ENCODE measurements around the gene COG7.

The COG7 gene

GRCh38 chr16:23432176-23433128 lies 20.5 kb downstream of the COG7 start:
- Histone ChIP-seq H3K27me3 (no peaks in the 10 kb centered on the region), H3K4me1 (peaks cover 0 to 7% (median 0%) of the 10 kb centered on the region in 10 experiments; a peak in 4 of 20 replicates), H3K4me2 (no peak overlapping the region), H4K20me1 (peaks cover 0 to 18% (median 9%) of the 10 kb centered on the region in 11 experiments; a peak in 15 of 22 replicates), H3K9me3 (replicated peaks in 1 of 11) (no peaks in the 10 kb centered on the region), H3K36me3 (peaks cover 53 to 88% (median 80%) of the 10 kb centered on the region in 11 experiments), H3K27ac (no peak overlapping the region), H3K9ac (no peak overlapping the region; a peak in 1 of 22 replicates), H3K4me3 (no peak overlapping the region)
- TF ChIP-seq Cebpa-rat (IDR thresholded peaks at IDR 0.05), result no peak

- H3K9ac ChIP-seq, result no peak overlapping the region
- no peaks in the 10 kb centered on the region for H3K27me3 ChIP-seq
- TF ChIP-seq Cebpa-rat (IDR thresholded peaks at IDR 0.05), result no peak
- H3K27ac ChIP-seq, result no peak overlapping the region
- H4K20me1 ChIP-seq, result peaks cover 0 to 5% (median 0%) of the 10 kb centered on the region in 11 experiments; a peak in 1 of 22 replicates
- no peaks in the 10 kb centered on the region for H3K9me3 ChIP-seq (replicated peaks in 1 of 11)
- H3K4me3 ChIP-seq, result no peak overlapping the region
- peaks cover 75 to 99% (median 89%) of the 10 kb centered on the region in 11 experiments for H3K36me3 ChIP-seq
- no peak overlapping the region for H3K4me2 ChIP-seq
- H3K4me1 ChIP-seq, result no peaks in the 10 kb centered on the region
Observed at GRCh38 chr16:23428351-23428750, 24.6 kb downstream of the COG7 start.

GRCh38 chr16:23424292-23424958 lies 28.6 kb downstream of the COG7 start:
- TF ChIP-seq Cebpa-rat (IDR thresholded peaks at IDR 0.05), result no peak
- Histone ChIP-seq H3K27ac (no peak overlapping the region), H3K36me3 (peaks cover 48 to 91% (median 61%) of the 10 kb centered on the region in 11 experiments), H4K20me1 (0 out of 22 replicates have a peak, but pooled peaks cover 0 to 5% (median 0%) of the 10 kb centered on the region in 11 experiments), H3K4me2 (no peak overlapping the region), H3K4me1 (no peaks in the 10 kb centered on the region), H3K9me3 (replicated peaks in 1 of 11) (no peaks in the 10 kb centered on the region), H3K9ac (no peak overlapping the region), H3K4me3 (no peak overlapping the region), H3K27me3 (no peaks in the 10 kb centered on the region)

DNA sequence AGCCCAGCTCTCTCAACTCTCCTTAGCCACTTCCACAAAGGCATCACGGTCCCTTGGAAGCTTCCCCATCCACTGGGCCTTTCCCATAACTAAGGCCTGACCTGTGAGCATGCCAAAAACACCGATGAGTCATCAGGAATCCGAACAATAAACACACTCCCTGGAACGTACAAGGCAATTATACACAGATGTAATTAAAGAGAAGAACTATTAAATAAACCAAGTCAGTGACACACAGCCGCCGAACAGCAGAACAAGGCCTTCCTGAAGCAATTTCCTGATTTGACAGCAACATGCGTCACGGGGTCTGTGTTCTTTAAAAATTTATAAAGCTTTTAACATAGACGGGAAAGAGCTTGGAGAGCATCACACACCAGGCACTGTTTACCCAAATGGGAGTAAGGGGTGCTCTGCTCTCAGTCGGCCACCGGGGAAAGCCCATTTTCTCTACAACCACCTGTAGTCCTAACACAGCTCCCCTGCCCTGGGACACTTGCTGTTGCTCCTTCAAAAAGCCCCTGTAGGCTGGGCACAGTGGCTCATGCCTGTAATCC lies 29.4 kb downstream of the COG7 start:
- H3K9ac ChIP-seq, result no peak overlapping the region
- peaks cover 45 to 91% (median 58%) of the 10 kb centered on the region in 11 experiments for H3K36me3 ChIP-seq
- H3K27ac ChIP-seq, result no peak overlapping the region
- no peak overlapping the region for H3K4me2 ChIP-seq
- no peaks in the 10 kb centered on the region for H3K27me3 ChIP-seq
- 0 out of 22 replicates have a peak, but pooled peaks cover 0 to 5% (median 0%) of the 10 kb centered on the region in 11 experiments for H4K20me1 ChIP-seq
- TF ChIP-seq Cebpa-rat (IDR thresholded peaks at IDR 0.05), result no peak
- H3K4me1 ChIP-seq, result no peaks in the 10 kb centered on the region
- no peaks in the 10 kb centered on the region for H3K9me3 ChIP-seq (replicated peaks in 1 of 11)
- H3K4me3 ChIP-seq, result no peak overlapping the region

- Histone ChIP-seq H3K36me3 (peaks cover 62 to 92% (median 69%) of the 10 kb centered on the region in 11 experiments), H3K4me2 (no peak overlapping the region), H3K4me1 (no peaks in the 10 kb centered on the region), H4K20me1 (0 out of 22 replicates have a peak, but pooled peaks cover 0 to 5% (median 0%) of the 10 kb centered on the region in 11 experiments), H3K27me3 (no peaks in the 10 kb centered on the region), H3K27ac (no peak overlapping the region), H3K4me3 (no peak overlapping the region), H3K9ac (no peak overlapping the region), H3K9me3 (replicated peaks in 1 of 11) (no peaks in the 10 kb centered on the region)
- no peak for TF ChIP-seq Cebpa-rat (IDR thresholded peaks at IDR 0.05)
Observed at GRCh38 chr16:23420011-23420410, 33.0 kb downstream of the COG7 start.

DNA sequence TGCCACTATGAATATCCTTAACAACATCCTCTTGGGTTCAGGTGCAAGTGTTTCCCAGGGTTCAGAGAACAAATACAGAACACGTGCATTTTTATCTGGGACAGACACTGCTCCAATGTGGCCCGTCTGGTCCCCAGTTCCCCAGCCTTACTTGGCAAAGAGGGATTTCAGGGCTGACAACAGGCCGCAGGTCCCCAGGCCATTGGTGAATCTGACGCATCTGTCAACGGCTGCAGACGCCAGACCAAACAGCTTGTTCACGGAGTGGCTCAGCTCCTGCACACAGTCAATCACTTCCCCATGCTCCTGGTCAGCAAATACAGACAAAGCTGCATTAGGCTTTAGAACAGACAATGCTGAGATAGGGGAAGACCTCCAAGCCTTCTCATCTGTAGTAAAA lies 36.2 kb downstream of the COG7 start:
- Histone ChIP-seq H3K27ac (no peak overlapping the region), H3K9me3 (replicated peaks in 1 of 11) (no peaks in the 10 kb centered on the region), H4K20me1 (no peaks in the 10 kb centered on the region), H3K4me3 (no peak overlapping the region), H3K4me2 (no peak overlapping the region), H3K4me1 (no peaks in the 10 kb centered on the region), H3K36me3 (peaks cover 72 to 95% (median 78%) of the 10 kb centered on the region in 11 experiments), H3K27me3 (no peaks in the 10 kb centered on the region), H3K9ac (no peak overlapping the region)
- TF ChIP-seq Cebpa-rat (IDR thresholded peaks at IDR 0.05), result no peak

GRCh38 chr16:23414731-23415130 lies 38.3 kb downstream of the COG7 start:
- Histone ChIP-seq H3K4me2 (no peak overlapping the region), H3K4me1 (no peaks in the 10 kb centered on the region), H3K27me3 (no peaks in the 10 kb centered on the region), H3K9me3 (replicated peaks in 1 of 11) (no peaks in the 10 kb centered on the region), H4K20me1 (no peaks in the 10 kb centered on the region; a peak in 2 of 22 replicates), H3K4me3 (no peak overlapping the region), H3K27ac (no peak overlapping the region), H3K36me3 (peaks cover 85 to 100% (median 92%) of the 10 kb centered on the region in 11 experiments), H3K9ac (no peak overlapping the region)
- no peak for TF ChIP-seq Cebpa-rat (IDR thresholded peaks at IDR 0.05)

DNA sequence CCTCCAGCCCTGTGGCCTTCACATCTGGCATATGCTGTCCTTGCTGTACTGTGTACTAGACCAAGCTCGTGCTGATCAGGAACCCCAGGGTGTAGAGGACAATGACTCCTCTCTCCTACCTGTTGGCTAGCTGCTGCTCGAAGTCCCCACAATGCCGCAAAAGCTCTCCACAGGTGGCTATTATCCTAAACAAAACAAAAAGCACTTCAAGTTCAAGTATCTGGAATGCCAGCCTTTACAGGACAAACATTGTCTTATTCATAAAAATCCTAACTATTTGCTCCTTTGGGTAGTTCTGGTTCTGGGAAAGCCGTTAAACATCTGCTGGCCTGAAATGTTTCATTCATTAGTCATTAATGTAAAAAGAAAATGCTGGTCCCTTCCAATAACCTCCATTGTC lies 42.8 kb downstream of the COG7 start:
- no peaks in the 10 kb centered on the region for H3K27me3 ChIP-seq
- TF ChIP-seq Cebpa-rat (IDR thresholded peaks at IDR 0.05), result no peak
- H4K20me1 ChIP-seq, result peaks cover 0 to 7% (median 0%) of the 10 kb centered on the region in 11 experiments; a peak in 2 of 22 replicates
- H3K27ac ChIP-seq, result no peak overlapping the region
- no peak overlapping the region for H3K4me2 ChIP-seq
- H3K9me3 ChIP-seq (replicated peaks in 1 of 11), result no peaks in the 10 kb centered on the region
- peaks cover 84 to 95% (median 91%) of the 10 kb centered on the region in 11 experiments for H3K36me3 ChIP-seq
- H3K4me3 ChIP-seq, result no peak overlapping the region
- H3K9ac ChIP-seq, result no peak overlapping the region
- H3K4me1 ChIP-seq, result no peaks in the 10 kb centered on the region

GRCh38 chr16:23409522-23409921 lies 43.5 kb downstream of the COG7 start:
- Histone ChIP-seq H3K9ac (no peak overlapping the region), H3K27me3 (no peaks in the 10 kb centered on the region), H3K9me3 (replicated peaks in 1 of 11) (no peaks in the 10 kb centered on the region), H3K4me2 (no peak overlapping the region), H4K20me1 (peaks cover 0 to 7% (median 0%) of the 10 kb centered on the region in 11 experiments; a peak in 3 of 22 replicates), H3K4me1 (no peaks in the 10 kb centered on the region), H3K27ac (no peak overlapping the region), H3K36me3 (peaks cover 84 to 95% (median 91%) of the 10 kb centered on the region in 11 experiments), H3K4me3 (no peak overlapping the region)
- TF ChIP-seq Cebpa-rat (IDR thresholded peaks at IDR 0.05), result no peak

All from BLaER1 treated with 17β-estradiol and CSF1 and Interleukin-3, amounts not matched to agents 10 nM and 100 nM (cell line).